Body of pancreas (tissue), 4 donors: Measurements from ENCODE around the gene MAPK13.

Experiments used
- POLR2A ChIP-seq, 3 donors: fragments of 450-650 bp; IDR thresholded peaks; one replicate each; pipeline ENCODE4 v1.6.1; 2016; ENCODE audit warnings: antibody characterized with exemption in 3 of 3, mild to moderate bottlenecking in 2 of 3
- TF ChIP-seq, protein P1 (sequence below), 7 experiments: fragments of 450-650 bp in 4 of 7; fragments of 200-600 bp in 3 of 7; sonication (generic) in 3 of 7; IDR thresholded peaks; one replicate each; pipeline ENCODE4 v1.5.1; 2016 to 2019; ENCODE audit warnings: antibody characterized with exemption in 7 of 7

DNA sequence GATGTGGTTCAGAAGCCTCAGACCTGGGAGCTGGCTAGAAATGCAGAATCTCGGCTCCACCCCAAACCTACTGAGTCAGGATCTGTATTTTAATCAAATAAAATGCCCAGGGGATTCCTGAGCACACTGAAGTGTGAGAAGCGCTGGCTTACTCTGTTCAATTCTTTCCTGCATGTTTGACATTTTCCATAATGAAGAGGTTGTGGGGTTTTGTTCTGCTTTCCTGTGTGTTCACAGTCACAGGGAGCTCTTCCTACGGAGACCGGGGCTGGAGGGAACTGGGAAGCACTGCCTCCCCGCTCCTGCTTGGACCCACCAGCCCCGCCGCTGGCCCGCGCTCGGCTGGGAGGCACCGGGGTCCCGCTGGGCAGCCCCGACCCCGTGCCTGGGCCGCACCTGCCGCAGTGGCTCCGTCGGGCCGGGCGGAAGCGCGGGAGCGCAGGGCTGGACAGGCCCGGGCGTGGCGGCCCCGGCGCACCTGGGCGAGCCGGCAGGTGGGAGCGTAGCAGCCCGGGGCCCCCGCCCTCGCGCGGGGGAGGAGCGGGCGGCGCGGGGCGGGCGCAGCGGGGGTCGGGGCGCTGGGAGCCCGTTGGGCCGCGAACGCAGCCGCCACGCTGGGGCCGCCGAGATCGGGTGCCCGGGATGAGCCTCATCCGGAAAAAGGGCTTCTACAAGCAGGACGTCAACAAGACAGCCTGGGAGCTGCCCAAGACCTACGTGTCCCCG lies at the start of gene MAPK13:
- TF ChIP-seq, protein P1, sequence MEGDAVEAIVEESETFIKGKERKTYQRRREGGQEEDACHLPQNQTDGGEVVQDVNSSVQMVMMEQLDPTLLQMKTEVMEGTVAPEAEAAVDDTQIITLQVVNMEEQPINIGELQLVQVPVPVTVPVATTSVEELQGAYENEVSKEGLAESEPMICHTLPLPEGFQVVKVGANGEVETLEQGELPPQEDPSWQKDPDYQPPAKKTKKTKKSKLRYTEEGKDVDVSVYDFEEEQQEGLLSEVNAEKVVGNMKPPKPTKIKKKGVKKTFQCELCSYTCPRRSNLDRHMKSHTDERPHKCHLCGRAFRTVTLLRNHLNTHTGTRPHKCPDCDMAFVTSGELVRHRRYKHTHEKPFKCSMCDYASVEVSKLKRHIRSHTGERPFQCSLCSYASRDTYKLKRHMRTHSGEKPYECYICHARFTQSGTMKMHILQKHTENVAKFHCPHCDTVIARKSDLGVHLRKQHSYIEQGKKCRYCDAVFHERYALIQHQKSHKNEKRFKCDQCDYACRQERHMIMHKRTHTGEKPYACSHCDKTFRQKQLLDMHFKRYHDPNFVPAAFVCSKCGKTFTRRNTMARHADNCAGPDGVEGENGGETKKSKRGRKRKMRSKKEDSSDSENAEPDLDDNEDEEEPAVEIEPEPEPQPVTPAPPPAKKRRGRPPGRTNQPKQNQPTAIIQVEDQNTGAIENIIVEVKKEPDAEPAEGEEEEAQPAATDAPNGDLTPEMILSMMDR (IDR thresholded peaks at IDR 0.05): peak in 1 of 7 experiments; percentile 17
- TF ChIP-seq POLR2A (IDR thresholded peaks at IDR 0.05): peak in 2 of 3 donors; percentile 21 to 32
